K562 (cell line): Measurements from ENCODE around the gene HAUS6. TPM values are rescaled to one million over a fixed set of nuclear protein-coding genes. Genes with fewer than 3 reads are reported as not detected.

Experiments used
- ATAC-seq: fragments of 200-7000 bp; cut with Tn5 transposase; 3 replicates; pipeline ENCODE4 v1.9.1; 2020; ENCODE audit warnings: moderate library complexity
- BruUV-seq: library from RNA; stranded (reverse); fragments of 400-500 nt; replicated peaks from 2 replicates; lab custom pipeline; 2021; lab: Mats Ljungman, UMichigan
- CTCF ChIA-PET: fragments of 300-600 bp; formaldehyde crosslinking; extraction: SDS; loops from one replicate; lab custom pipeline; 2021; ENCODE audit warnings: low intra/inter-chr PET ratio; lab: Yijun Ruan, JAX
- POLR2A ChIA-PET: fragments of 300-600, 350-650 bp; sonication (Branson Sonifier 250); formaldehyde crosslinking; extraction: SDS; loops from one replicate; lab custom pipeline; 2021; ENCODE audit warnings: antibody characterized with exemption, inconsistent platforms; lab: Yijun Ruan, JAX
- DNase-seq, 4 experiments: peaks; one replicate each; pipeline versions ENCODE4 v3.0.0 to v3.0.0-alpha.2; 2011 to 2018; ENCODE audit warnings: low spot score in 3 of 4, mixed read lengths in 3 of 4; ENCODE audit errors: extremely low read depth in 1 of 4
- FAIRE-seq: peaks from 2 replicates; lab custom pipeline; 2011; peaks lifted over from hg19 to GRCh38; lab: Jason Lieb, UNC
- H2AFZ ChIP-seq: 2 replicates; pipeline ENCODE4 v1.6.0; 2011; ENCODE audit warnings: low read depth, low read length, control low read depth, inconsistent platforms
- H3K27ac ChIP-seq: fragments of 200-600 bp; 3 replicates; pipeline ENCODE4 v1.8.0; 2011; ENCODE audit warnings: low read depth, mild to moderate bottlenecking, control low read depth, inconsistent platforms, low read length, moderate library complexity, mixed read lengths; ENCODE audit errors: extremely low read depth
- H3K27me3 ChIP-seq, 2 experiments: fragments of 300-600 bp in 1 of 2; 2 replicates in 1 of 2; 3 replicates in 1 of 2; pipeline versions ENCODE4 v1.6.0 to v1.8.0; 2011; ENCODE audit warnings: inconsistent platforms in 2 of 2, low read length in 2 of 2, mild to moderate bottlenecking in 1 of 2, mixed read lengths in 1 of 2, moderate library complexity in 1 of 2; ENCODE audit not compliant: control insufficient read depth in 2 of 2, insufficient read depth in 2 of 2
- H3K36me3 ChIP-seq: fragments of 300-600 bp; 3 replicates; pipeline ENCODE4 v1.8.0; 2011; ENCODE audit warnings: mild to moderate bottlenecking, low read length, inconsistent platforms; ENCODE audit not compliant: control insufficient read depth, insufficient read depth
- H3K4me1 ChIP-seq, 2 experiments: fragments of 200-600 bp in 1 of 2; replicated peaks in 1 of 2; 2 replicates in 1 of 2; 3 replicates in 1 of 2; pipeline versions ENCODE4 v1.5.1 to v1.8.0; 2011; ENCODE audit warnings: inconsistent platforms in 2 of 2, low read length in 2 of 2, mild to moderate bottlenecking in 1 of 2, mixed read lengths in 1 of 2, moderate library complexity in 1 of 2; ENCODE audit not compliant: control insufficient read depth in 2 of 2, insufficient read depth in 2 of 2
- H3K4me2 ChIP-seq: 2 replicates; pipeline ENCODE4 v1.6.1; 2011; ENCODE audit warnings: low read length, control low read depth, inconsistent platforms, mixed read lengths; ENCODE audit not compliant: insufficient read depth
- H3K4me3 ChIP-seq: fragments of 200-600 bp; sonication (generic), shearing (Covaris generic); 2 replicates; pipeline ENCODE4 v1.5.1; 2016; ENCODE audit warnings: control low read depth, inconsistent platforms
- H3K79me2 ChIP-seq: fragments of 200-600 bp; 3 replicates; pipeline ENCODE4 v1.8.0; 2011; ENCODE audit warnings: low read length, inconsistent platforms; ENCODE audit not compliant: control insufficient read depth, insufficient read depth
- H3K9ac ChIP-seq, 2 experiments: 2 replicates each; pipeline versions ENCODE4 v1.6.0 to v1.6.1; 2011; ENCODE audit warnings: low read depth in 2 of 2, low read length in 2 of 2, control low read depth in 1 of 2, inconsistent platforms in 1 of 2, mild to moderate bottlenecking in 1 of 2, mixed read lengths in 1 of 2; ENCODE audit not compliant: insufficient read depth in 1 of 2
- H3K9me1 ChIP-seq: one replicate; pipeline ENCODE4 v1.6.0; 2011; ENCODE audit warnings: inconsistent platforms, mild to moderate bottlenecking, low read length, moderate library complexity; ENCODE audit not compliant: control insufficient read depth, insufficient read depth
- H3K9me3 ChIP-seq: replicated peaks from 2 replicates; pipeline ENCODE4 v1.5.1; 2011; ENCODE audit warnings: low read depth, low read length, inconsistent platforms; ENCODE audit not compliant: control insufficient read depth, insufficient read depth
- H4K20me1 ChIP-seq: replicated peaks from 2 replicates; pipeline ENCODE4 v1.6.1; 2011; ENCODE audit warnings: low read length, inconsistent platforms, mixed read lengths; ENCODE audit not compliant: control insufficient read depth, insufficient read depth
- ATF3 ChIP-seq, 2 experiments: fragments of 450-650 bp in 1 of 2; sonication (generic) in 1 of 2; formaldehyde crosslinking in 1 of 2; IDR thresholded peaks in 1 of 2; conservative IDR thresholded peaks in 1 of 2; 2 replicates each; pipeline versions ENCODE4 v1.6.1 to v1.8.1; 2016 to 2023; ENCODE audit warnings: mild to moderate bottlenecking in 2 of 2, moderate library complexity in 2 of 2, inconsistent platforms in 1 of 2, missing genetic modification reagents in 1 of 2
- KDM1A ChIP-seq, 2 experiments: fragments of 450-650 bp; IDR thresholded peaks; 2 replicates each; pipeline ENCODE4 v1.6.1; 2016; ENCODE audit warnings: mild to moderate bottlenecking in 2 of 2
- in situ Hi-C: fragments of 300-500 bp; cut with MboI; formaldehyde crosslinking; loops from 4 replicates; pipeline ENCODE4 v1.15.0; 2018; ENCODE audit warnings: inconsistent platforms, mixed read lengths
- intact Hi-C: fragments of 100-400 bp; cut with micrococcal nuclease; formaldehyde crosslinking; loops from 2 replicates; pipeline ENCODE4 v1.14.2; 2022
- polyA plus RNA-seq, 8 experiments: library from polyadenylated mRNA; depleted of rRNA in 4 of 8; stranded (reverse) in 5 of 8; unstranded in 3 of 8; fragments of >200 nt; fragmentation: Nextera tagmentation in 2 of 8; fragmentation: Illumina TruSeq in 1 of 8; extraction: Ambion mirVana in 2 of 8; extraction: Trizol in 1 of 8; gene quantifications; 2 replicates each; pipeline versions ENCODE4 v1.2.1 to v1.2.3, GENCODE V29; 2011 to 2014; ENCODE audit warnings: inconsistent platforms in 1 of 8, missing spikeins in 1 of 8
- total RNA-seq, 7 experiments: library from RNA; depleted of rRNA in 6 of 7; stranded (reverse); fragments of >200 nt in 6 of 7; fragmentation: Illumina TruSeq in 2 of 7; extraction: Trizol in 2 of 7; gene quantifications; 2 replicates each; pipeline versions ENCODE4 v1.2.1 to v1.2.3, GENCODE V29; 2011 to 2021; ENCODE audit warnings: low replicate concordance in 1 of 7

The HAUS6 gene
- total and polyA plus RNA-seq, 9 of the 15 experiments (the other 6 are each of a cell fraction or from before 2014, with no cell fraction given) = 10.2 to 31.7 (median 23.1) TPM

GRCh38 chr9:19057033-19057432, 45.7 kb downstream of the HAUS6 start:
- no peak for DNase-seq
- H4K20me1 ChIP-seq = no peaks in the 10 kb centered on the region
- no peaks in the 10 kb centered on the region; a peak in 1 of 5 replicates for H3K4me1 ChIP-seq
- H3K4me3 ChIP-seq = no peak overlapping the region
- intact Hi-C loops = no loop called here
- in situ Hi-C loops = no loop called here
- no peak overlapping the region for H3K9ac ChIP-seq
- FAIRE-seq = no peak
- BruUV-seq = no TSS peak
- no peaks in the 10 kb centered on the region for H3K27me3 ChIP-seq
- H3K27ac ChIP-seq = no peak overlapping the region
- H3K36me3 ChIP-seq = peaks cover 53% of the 10 kb centered on the region
- H2AFZ ChIP-seq = no peak overlapping the region
- H3K9me3 ChIP-seq = no peaks in the 10 kb centered on the region
- ATAC-seq = no peak
- POLR2A ChIA-PET = interaction anchor here (1.1 kb wide), 1 partner anchor 45 kb away, joined by 3 read pairs; no protein-coding TSS in a partner anchor
- CTCF ChIA-PET = no interaction called here
- H3K79me2 ChIP-seq = no peaks in the 10 kb centered on the region
- H3K9me1 ChIP-seq = no peaks in the 10 kb centered on the region
- TF ChIP-seq ATF3 (IDR thresholded peaks at IDR 0.05) (peak; percentile 22; the same call in 1 of the 2 replicates), ATF3 (CRISPR knock-in tag; conservative IDR thresholded peaks at IDR 0.05) (no peak), KDM1A (IDR thresholded peaks at IDR 0.05) (no peak)
- TF ChIP-seq, all 486 proteins: peak for 1
- H3K4me2 ChIP-seq = no peak overlapping the region
